GM12878 (cell line): ENCODE measurements around the gene BCL11A. TPM values are rescaled to one million over a fixed set of nuclear protein-coding genes. Genes with fewer than 3 reads are reported as not detected.

ENCODE experiments used
- ATAC-seq: fragments of 200-7000 bp; cut with Tn5 transposase; 3 replicates; pipeline ENCODE4 v1.9.1; 2020; ENCODE audit warnings: mild to moderate bottlenecking, moderate library complexity
- BruUV-seq: library from RNA; stranded (reverse); fragments of 400-500 nt; replicated peaks from 2 replicates; lab custom pipeline; 2021; lab: Mats Ljungman, UMichigan
- CTCF ChIA-PET: fragments of 300-600 bp; sonication (Branson Sonifier 250); formaldehyde crosslinking; extraction: SDS; loops from one replicate; lab custom pipeline; 2021; ENCODE audit warnings: inconsistent platforms; lab: Yijun Ruan, JAX
- POLR2A ChIA-PET: fragments of 350-600 bp; formaldehyde crosslinking; extraction: SDS; loops from one replicate; lab custom pipeline; 2021; ENCODE audit warnings: inconsistent platforms; lab: Charles Lee
- RAD21 ChIA-PET: fragments of 300-600 bp; sonication (Branson Sonifier 250); formaldehyde crosslinking; loops from one replicate; lab custom pipeline; 2023; ENCODE audit warnings: antibody characterized with exemption; ENCODE audit not compliant: unreplicated experiment; lab: Charles Lee
- SMC1A ChIA-PET: fragments of 300-600 bp; sonication (Branson Sonifier 250); formaldehyde crosslinking; loops from one replicate; lab custom pipeline; 2023; ENCODE audit not compliant: unreplicated experiment, uncharacterized antibody; lab: Charles Lee
- DNase-seq: peaks from one replicate; pipeline ENCODE4 v3.0.0-alpha.2; 2011; ENCODE audit warnings: low read depth, low spot score
- FAIRE-seq: peaks from 3 replicates; lab custom pipeline; 2011; peaks lifted over from hg19 to GRCh38; lab: Jason Lieb, UNC
- H2AFZ ChIP-seq: 2 replicates; pipeline ENCODE4 v1.6.0; 2011; ENCODE audit warnings: low read depth, low read length, control low read depth; ENCODE audit not compliant: control insufficient read depth
- H3K27ac ChIP-seq: 2 replicates; pipeline ENCODE4 v1.5.1; 2011; ENCODE audit warnings: control low read depth; ENCODE audit not compliant: control insufficient read depth, insufficient read depth
- H3K27me3 ChIP-seq, 2 experiments: replicated peaks in 1 of 2; 2 replicates each; pipeline versions ENCODE4 v1.6.0 to v1.6.1; 2011; ENCODE audit warnings: low read length in 1 of 2; ENCODE audit not compliant: control insufficient read depth in 2 of 2, insufficient read depth in 2 of 2
- H3K36me3 ChIP-seq, 2 experiments: 2 replicates each; pipeline ENCODE4 v1.5.1; 2011; ENCODE audit warnings: low read length in 1 of 2; ENCODE audit not compliant: control insufficient read depth in 2 of 2, insufficient read depth in 2 of 2
- H3K4me1 ChIP-seq: 2 replicates; pipeline ENCODE4 v1.6.1; 2011; ENCODE audit warnings: mild to moderate bottlenecking, low read length, moderate library complexity, mixed read lengths; ENCODE audit not compliant: control insufficient read depth, insufficient read depth
- H3K4me2 ChIP-seq: 2 replicates; pipeline ENCODE4 v1.6.0; 2011; ENCODE audit warnings: control low read depth; ENCODE audit not compliant: control insufficient read depth, insufficient read depth
- H3K4me3 ChIP-seq: fragments of 200-600 bp; sonication (generic); 2 replicates; pipeline ENCODE4 v1.5.1; 2016
- H3K79me2 ChIP-seq: 2 replicates; pipeline ENCODE4 v1.6.0; 2011; ENCODE audit warnings: low read length; ENCODE audit not compliant: control insufficient read depth, insufficient read depth
- H3K9ac ChIP-seq: 2 replicates; pipeline ENCODE4 v1.8.0; 2011; ENCODE audit warnings: low read length, control low read depth, mixed read lengths; ENCODE audit not compliant: control insufficient read depth, insufficient read depth
- H3K9me3 ChIP-seq: replicated peaks from 3 replicates; pipeline ENCODE4 v1.5.1; 2011; ENCODE audit warnings: mild to moderate bottlenecking, low read length; ENCODE audit not compliant: control insufficient read depth, insufficient read depth
- H4K20me1 ChIP-seq: 2 replicates; pipeline ENCODE4 v1.6.0; 2011; ENCODE audit not compliant: control insufficient read depth, insufficient read depth
- BCL11A ChIP-seq: IDR thresholded peaks from 2 replicates; pipeline ENCODE4 v1.6.1; 2011; ENCODE audit warnings: low read depth, low read length
- CBX5 ChIP-seq: sonication (generic); IDR thresholded peaks from 2 replicates; pipeline ENCODE4 v1.6.1; 2016; ENCODE audit warnings: low read depth, moderate library complexity, mild to moderate bottlenecking, inconsistent platforms
- EED ChIP-seq: sonication (generic); IDR thresholded peaks from 2 replicates; pipeline ENCODE4 v1.6.1; 2016; ENCODE audit warnings: antibody characterized with exemption, low read depth
- HCFC1 ChIP-seq: fragments of 150-350 bp; IDR thresholded peaks from 2 replicates; pipeline ENCODE4 v1.6.1; 2014; ENCODE audit warnings: low read length
- KLF5 ChIP-seq: fragments of 450-650 bp; IDR thresholded peaks from 2 replicates; pipeline ENCODE4 v1.6.1; 2014; ENCODE audit warnings: mild to moderate bottlenecking; ENCODE audit not compliant: partially characterized antibody
- NRF1 ChIP-seq: conservative IDR thresholded peaks from 2 replicates; pipeline ENCODE4 v1.6.1; 2011; ENCODE audit warnings: mild to moderate bottlenecking, low read depth, low read length, improper control_type of control experiment
- PKNOX1 ChIP-seq: fragments of 450-650 bp; IDR thresholded peaks from 2 replicates; pipeline ENCODE4 v1.6.1; 2016; ENCODE audit warnings: mild to moderate bottlenecking
- POLR2A ChIP-seq: IDR thresholded peaks from 2 replicates; pipeline ENCODE4 v1.6.1; 2011; ENCODE audit warnings: low read depth, mild to moderate bottlenecking, low read length
- RUNX3 ChIP-seq: IDR thresholded peaks from 2 replicates; pipeline ENCODE4 v1.6.1; 2012; ENCODE audit warnings: low read length, inconsistent platforms
- SKIL ChIP-seq: fragments of 450-650 bp; IDR thresholded peaks from 2 replicates; pipeline ENCODE4 v1.6.1; 2017; ENCODE audit warnings: mild to moderate bottlenecking, low read depth, inconsistent platforms; ENCODE audit not compliant: poor library complexity, severe bottlenecking
- SRF ChIP-seq, 2 experiments: IDR thresholded peaks; 2 replicates each; pipeline ENCODE4 v1.6.1; 2011; ENCODE audit warnings: low read depth in 2 of 2, low read length in 2 of 2, mild to moderate bottlenecking in 1 of 2, moderate library complexity in 1 of 2
- TCF3 ChIP-seq: IDR thresholded peaks from 2 replicates; pipeline ENCODE4 v1.6.1; 2012; ENCODE audit warnings: low read depth, mild to moderate bottlenecking, low read length, borderline replicate concordance; ENCODE audit not compliant: insufficient read depth
- WRNIP1 ChIP-seq: IDR thresholded peaks from 2 replicates; pipeline ENCODE4 v1.6.1; 2011; ENCODE audit warnings: low read depth, low read length, improper control_type of control experiment, borderline replicate concordance
- YY1 ChIP-seq: IDR thresholded peaks from 2 replicates; pipeline ENCODE4 v1.6.1; 2011; ENCODE audit warnings: low read depth, mild to moderate bottlenecking, low read length
- WGBS: methylation state at CpG from one replicate; pipeline ENCODE4 v1.1.6; 2016; ENCODE audit warnings: low lambda C conversion rate; ENCODE audit not compliant: insufficient replicate concordance, insufficient coverage; ENCODE audit errors: missing lambda C conversion rate; 5-methylcytosine and 5-hydroxymethylcytosine counted together
- in situ Hi-C: fragments of 300-500 bp; cut with MboI; formaldehyde crosslinking; loops from 9 replicates; pipeline ENCODE4 v1.14.3; 2018; ENCODE audit warnings: mixed read lengths
- intact Hi-C: fragments of 100-400 bp; cut with micrococcal nuclease; formaldehyde crosslinking; loops from one replicate; pipeline ENCODE4 v1.14.2; 2022; ENCODE audit not compliant: unreplicated experiment
- polyA plus RNA-seq, 11 experiments: library from polyadenylated mRNA; depleted of rRNA in 4 of 11; unstranded in 6 of 11; stranded (reverse) in 5 of 11; fragments of >200 nt; fragmentation: Nextera tagmentation in 4 of 11; fragmentation: Illumina TruSeq in 1 of 11; extraction: Ambion mirVana in 4 of 11; extraction: Trizol in 1 of 11; gene quantifications; 1 replicate in 1 of 11; 2 replicates in 10 of 11; pipeline versions ENCODE4 v1.2.1 to v1.2.3, GENCODE V29; 2011 to 2016; ENCODE audit warnings: inconsistent platforms in 2 of 11, missing spikeins in 2 of 11, low read depth in 1 of 11
- total RNA-seq, 4 experiments: library from RNA; depleted of rRNA in 3 of 4; stranded (reverse); fragments of >200 nt in 3 of 4; fragmentation: Illumina TruSeq in 1 of 4; extraction: Trizol in 1 of 4; gene quantifications; 2 replicates each; pipeline versions ENCODE4 v1.2.1 to v1.2.3, GENCODE V29; 2013 to 2021
- TF ChIP-seq, protein P1 (sequence below): fragments of 450-650 bp; IDR thresholded peaks from 2 replicates; pipeline ENCODE4 v1.6.1; 2017; ENCODE audit warnings: antibody characterized with exemption, mild to moderate bottlenecking, moderate library complexity
- TF ChIP-seq, protein P2 (sequence below): IDR thresholded peaks from 2 replicates; pipeline ENCODE4 v1.6.1; 2011; ENCODE audit warnings: mild to moderate bottlenecking, low read depth, low read length, moderate library complexity; ENCODE audit not compliant: insufficient replicate concordance

BCL11A gene
- total and polyA plus RNA-seq, 10 of the 15 experiments (the other 5 are each of a cell fraction or from before 2014, with no cell fraction given), result 7.5 to 26.6 (median 11.1) TPM; not detected in 1

DNA sequence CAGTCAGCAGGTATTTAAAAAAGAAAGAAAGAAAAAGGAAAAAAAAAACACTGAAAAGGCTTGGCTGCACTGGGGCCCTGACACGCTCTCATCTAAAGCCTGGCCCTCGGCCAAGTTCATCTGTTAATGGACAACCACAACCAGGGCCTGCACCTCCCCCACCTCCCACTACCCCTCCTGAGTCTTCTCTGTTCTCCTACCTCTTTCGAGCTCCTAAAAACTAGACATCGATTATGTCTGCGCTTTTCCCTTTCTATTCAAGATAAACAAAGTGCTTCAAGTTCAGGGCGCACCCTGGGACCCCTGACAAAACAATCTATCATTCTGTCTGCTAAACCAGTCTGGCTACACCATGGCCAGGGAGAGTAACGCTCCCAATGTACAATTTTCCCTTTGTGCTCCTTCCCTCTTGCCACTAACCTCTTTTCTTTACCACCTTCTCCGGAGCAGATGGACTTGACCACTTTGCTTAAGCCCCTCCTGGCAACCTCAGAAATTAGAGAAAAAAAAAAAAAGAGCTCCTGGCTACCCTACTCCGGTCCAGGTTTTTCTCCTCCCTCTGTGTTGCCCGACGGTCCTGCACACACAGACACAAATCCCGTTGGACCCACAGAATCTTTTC, 22.7 kb downstream of the BCL11A start:
- intact Hi-C loops (no loop called here), in situ Hi-C loops (no loop called here)
- FAIRE-seq (no peak), ATAC-seq (peak; percentile 74), DNase-seq (no peak)
- BruUV-seq, result no TSS peak
- peak overlapping the region; percentile 49 for H3K4me3 ChIP-seq
- H3K9ac ChIP-seq, result peak overlapping the region; percentile 24
- RAD21 ChIA-PET, result interaction anchor here (0.6 to 1.3 kb wide), 2 partner anchors 26 to 84 kb away, joined by 3 read pairs; no protein-coding TSS in a partner anchor
- CTCF ChIA-PET, result interaction anchor here (0.6 kb wide), 1 partner anchor 61 kb away, joined by 4 read pairs; no protein-coding TSS in a partner anchor
- no peaks in the 10 kb centered on the region for H3K9me3 ChIP-seq
- peak overlapping the region; percentile 41 for H3K27ac ChIP-seq
- no peak overlapping the region for H2AFZ ChIP-seq
- peaks cover 0 to 3% of the 10 kb centered on the region in 2 experiments; a peak in 2 of 4 replicates for H3K27me3 ChIP-seq
- peaks cover 84% of the 10 kb centered on the region for H3K79me2 ChIP-seq
- H3K4me1 ChIP-seq, result peaks cover 22% of the 10 kb centered on the region
- no peaks in the 10 kb centered on the region for H4K20me1 ChIP-seq
- H3K36me3 ChIP-seq, result no peaks in the 10 kb centered on the region; a peak in 1 of 4 replicates
- SMC1A ChIA-PET, result interaction anchor here (1.1 kb wide), 1 partner anchor 32 kb away, joined by 3 read pairs; no protein-coding TSS in a partner anchor
- WGBS, result 85% methylated on average over 12 of the region's 12 CpGs
- POLR2A ChIA-PET, result no interaction called here
- H3K4me2 ChIP-seq, result peak overlapping the region; percentile 78
- TF ChIP-seq BCL11A (no peak), YY1 (0 out of 2 replicates have a peak, but pooled peaks have one; percentile 17), KLF5 (no peak), SKIL (no peak), NRF1 (no peak), RUNX3 (peak; percentile 80), PKNOX1 (no peak), EED (no peak), POLR2A (no peak), WRNIP1 (no peak), CBX5 (no peak; the same call in 1 of the 2 replicates), TCF3 (no peak), HCFC1 (no peak), SRF (IDR thresholded peaks at IDR 0.05; ENCODE audit: low read depth in 2 of 2, low read length in 2 of 2) (no peak)
- TF ChIP-seq, protein P1, sequence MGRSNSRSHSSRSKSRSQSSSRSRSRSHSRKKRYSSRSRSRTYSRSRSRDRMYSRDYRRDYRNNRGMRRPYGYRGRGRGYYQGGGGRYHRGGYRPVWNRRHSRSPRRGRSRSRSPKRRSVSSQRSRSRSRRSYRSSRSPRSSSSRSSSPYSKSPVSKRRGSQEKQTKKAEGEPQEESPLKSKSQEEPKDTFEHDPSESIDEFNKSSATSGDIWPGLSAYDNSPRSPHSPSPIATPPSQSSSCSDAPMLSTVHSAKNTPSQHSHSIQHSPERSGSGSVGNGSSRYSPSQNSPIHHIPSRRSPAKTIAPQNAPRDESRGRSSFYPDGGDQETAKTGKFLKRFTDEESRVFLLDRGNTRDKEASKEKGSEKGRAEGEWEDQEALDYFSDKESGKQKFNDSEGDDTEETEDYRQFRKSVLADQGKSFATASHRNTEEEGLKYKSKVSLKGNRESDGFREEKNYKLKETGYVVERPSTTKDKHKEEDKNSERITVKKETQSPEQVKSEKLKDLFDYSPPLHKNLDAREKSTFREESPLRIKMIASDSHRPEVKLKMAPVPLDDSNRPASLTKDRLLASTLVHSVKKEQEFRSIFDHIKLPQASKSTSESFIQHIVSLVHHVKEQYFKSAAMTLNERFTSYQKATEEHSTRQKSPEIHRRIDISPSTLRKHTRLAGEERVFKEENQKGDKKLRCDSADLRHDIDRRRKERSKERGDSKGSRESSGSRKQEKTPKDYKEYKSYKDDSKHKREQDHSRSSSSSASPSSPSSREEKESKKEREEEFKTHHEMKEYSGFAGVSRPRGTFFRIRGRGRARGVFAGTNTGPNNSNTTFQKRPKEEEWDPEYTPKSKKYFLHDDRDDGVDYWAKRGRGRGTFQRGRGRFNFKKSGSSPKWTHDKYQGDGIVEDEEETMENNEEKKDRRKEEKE, result no peak
- TF ChIP-seq, protein P2, sequence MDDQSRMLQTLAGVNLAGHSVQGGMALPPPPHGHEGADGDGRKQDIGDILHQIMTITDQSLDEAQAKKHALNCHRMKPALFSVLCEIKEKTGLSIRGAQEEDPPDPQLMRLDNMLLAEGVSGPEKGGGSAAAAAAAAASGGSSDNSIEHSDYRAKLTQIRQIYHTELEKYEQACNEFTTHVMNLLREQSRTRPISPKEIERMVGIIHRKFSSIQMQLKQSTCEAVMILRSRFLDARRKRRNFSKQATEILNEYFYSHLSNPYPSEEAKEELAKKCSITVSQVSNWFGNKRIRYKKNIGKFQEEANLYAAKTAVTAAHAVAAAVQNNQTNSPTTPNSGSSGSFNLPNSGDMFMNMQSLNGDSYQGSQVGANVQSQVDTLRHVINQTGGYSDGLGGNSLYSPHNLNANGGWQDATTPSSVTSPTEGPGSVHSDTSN, result no peak
